Transverse colon (tissue), 4 donors: ENCODE data around the gene EFCAB8. TPM values are rescaled to one million over a fixed set of nuclear protein-coding genes. Genes with fewer than 3 reads are reported as not detected.

Source experiments
- DNase-seq: peaks from one replicate; pipeline ENCODE4 v3.0.0-alpha.2; 2019
- H3K27ac ChIP-seq, 4 donors: fragments of 200-600 bp; sonication (generic); 2 replicates each; pipeline ENCODE4 v1.5.1; 2016 to 2018; ENCODE audit warnings: inconsistent platforms in 4 of 4
- H3K27me3 ChIP-seq: fragments of 200-600 bp; sonication (generic); 2 replicates; pipeline ENCODE4 v1.5.1; 2017; ENCODE audit warnings: inconsistent platforms
- H3K36me3 ChIP-seq, 4 donors: fragments of 200-600 bp; sonication (generic); 2 replicates each; pipeline ENCODE4 v1.5.1; 2017 to 2019; ENCODE audit warnings: inconsistent platforms in 4 of 4
- H3K4me1 ChIP-seq, 4 donors: fragments of 200-600 bp; sonication (generic); 2 replicates each; pipeline ENCODE4 v1.5.1; 2017 to 2020; ENCODE audit warnings: inconsistent platforms in 4 of 4
- H3K4me3 ChIP-seq, 4 donors: fragments of 200-600 bp; sonication (generic); 1 replicate in 1 of 4; 2 replicates in 3 of 4; pipeline versions ENCODE4 v1.5.1 to v1.6.1; 2017 to 2019; ENCODE audit warnings: inconsistent platforms in 4 of 4
- H3K9me3 ChIP-seq, 2 donors: fragments of 200-600 bp; sonication (generic); 2 replicates each; pipeline ENCODE4 v1.5.1; 2017 to 2019; ENCODE audit warnings: inconsistent platforms in 2 of 2
- CTCF ChIP-seq, 5 experiments: fragments of 200-600 bp in 3 of 5; fragments of 450-650 bp in 2 of 5; sonication (generic) in 3 of 5; IDR thresholded peaks; 1 replicate in 2 of 5; 2 replicates in 3 of 5; pipeline ENCODE4 v1.5.1; 2016 to 2017; ENCODE audit warnings: antibody characterized with exemption in 5 of 5, inconsistent platforms in 3 of 5, mild to moderate bottlenecking in 2 of 5, moderate library complexity in 1 of 5
- EP300 ChIP-seq: sonication (generic); formaldehyde crosslinking; IDR thresholded peaks from one replicate; pipeline ENCODE4 v1.6.1; 2017; ENCODE audit warnings: antibody characterized with exemption, low read depth
- POLR2A ChIP-seq: fragments of 450-650 bp; IDR thresholded peaks from one replicate; pipeline ENCODE4 v1.6.1; 2016; ENCODE audit warnings: antibody characterized with exemption, mild to moderate bottlenecking, moderate library complexity
- POLR2AphosphoS5 ChIP-seq, 3 donors: sonication (generic); formaldehyde crosslinking; IDR thresholded peaks; one replicate each; pipeline ENCODE4 v1.6.1; 2016; ENCODE audit warnings: antibody characterized with exemption in 3 of 3
- WGBS, 2 donors: methylation state at CpG; one replicate each; pipeline ENCODE4 v1.1.5; 2018; ENCODE audit warnings: low coverage in 1 of 2; 5-methylcytosine and 5-hydroxymethylcytosine counted together
- in situ Hi-C, 4 donors: fragments of 200-750 bp; cut with MboI; loops; one replicate each; pipeline versions ENCODE4 v1.15.0 to v1.15.1; 2017; ENCODE audit warnings: low sequenced_read_pairs in 3 of 4, low pct_ligation_motif_present in 1 of 4, low pct_unique_long_range_greater_than_20kb in 1 of 4
- intact Hi-C: fragments of 100-400 bp; cut with DNase I; formaldehyde crosslinking; loops from one replicate; pipeline ENCODE4 v1.15.1; 2023; ENCODE audit warnings: low total_unique reads
- total RNA-seq, 4 donors: library from RNA; depleted of rRNA; stranded (reverse); fragments of >200 nt; gene quantifications; one replicate each; pipeline ENCODE4 v1.1.0, GENCODE V29; 2016

The EFCAB8 gene
- total RNA-seq, 4 donors from 2014 or later: 0.14 TPM; not detected in 3

GRCh38 chr20:32837157-32837556, 21.6 kb upstream of the EFCAB8 start:
- Histone ChIP-seq H3K27me3 (no peaks in the 10 kb centered on the region), H3K36me3 (peaks cover 0 to 68% (median 27%) of the 10 kb centered on the region in 4 donors), H3K4me3 (no peak overlapping the region), H3K9me3 (no peaks in the 10 kb centered on the region), H3K27ac (no peak overlapping the region), H3K4me1 (peaks cover 0 to 7% (median 0%) of the 10 kb centered on the region in 4 donors)
- no peak for DNase-seq
- in situ Hi-C loops (no loop called here), intact Hi-C loops (no loop called here)
- WGBS, 2 donors: 48% methylated on average over 1 of the region's 1 CpG; no CpG with 5 or more reads in 1 of the 2 donors
- TF ChIP-seq EP300: no peak
- TF ChIP-seq POLR2AphosphoS5 (IDR thresholded peaks at IDR 0.05): no peak
- no peak for TF ChIP-seq CTCF (IDR thresholded peaks at IDR 0.05)

- in situ Hi-C loops (no loop called here), intact Hi-C loops (no loop called here)
- Histone ChIP-seq H3K36me3 (peaks cover 0 to 56% (median 21%) of the 10 kb centered on the region in 4 donors), H3K9me3 (no peaks in the 10 kb centered on the region), H3K4me1 (no peaks in the 10 kb centered on the region), H3K27ac (no peak overlapping the region), H3K4me3 (no peak overlapping the region), H3K27me3 (no peaks in the 10 kb centered on the region)
- TF ChIP-seq POLR2A (no peak), CTCF (IDR thresholded peaks at IDR 0.05) (no peak)
- WGBS, 2 donors: 84% methylated on average over 17 of the region's 17 CpGs; no CpG with 5 or more reads in 1 of the 2 donors
- no peak for DNase-seq
Observed at GRCh38 chr20:32839227-32839981, 19.3 kb upstream of the EFCAB8 start.

- in situ Hi-C loops (no loop called here), intact Hi-C loops (no loop called here)
Observed at GRCh38 chr20:32839982-32840285, 18.8 kb upstream of the EFCAB8 start.

GRCh38 chr20:32841174-32841573, 17.5 kb upstream of the EFCAB8 start:
- H3K27me3 ChIP-seq: no peaks in the 10 kb centered on the region
- in situ Hi-C loops: no loop called here
- H3K4me1 ChIP-seq: peaks cover 0 to 8% (median 0%) of the 10 kb centered on the region in 4 donors
- intact Hi-C loops: no loop called here
- no peak for DNase-seq
- no peak for TF ChIP-seq CTCF (IDR thresholded peaks at IDR 0.05)
- no peak for TF ChIP-seq POLR2AphosphoS5 (IDR thresholded peaks at IDR 0.05)
- no peak for TF ChIP-seq POLR2A
- TF ChIP-seq EP300: no peak
- H3K36me3 ChIP-seq: peaks cover 0 to 45% (median 20%) of the 10 kb centered on the region in 4 donors
- no peaks in the 10 kb centered on the region for H3K9me3 ChIP-seq
- H3K27ac ChIP-seq: no peak overlapping the region
- 71 to 80% methylated on average over 6 to 9 of the region's 9 CpGs for WGBS, 2 donors
- H3K4me3 ChIP-seq: no peak overlapping the region

More at GRCh38 chr20:32839982-32840285, 18.8 kb upstream of the EFCAB8 start:
- no peak overlapping the region for H3K27ac ChIP-seq
- peaks cover 0 to 50% (median 20%) of the 10 kb centered on the region in 4 donors for H3K36me3 ChIP-seq
- TF ChIP-seq POLR2AphosphoS5 (IDR thresholded peaks at IDR 0.05): no peak
- no peak for TF ChIP-seq EP300
- TF ChIP-seq POLR2A: no peak
- no peak for TF ChIP-seq CTCF (IDR thresholded peaks at IDR 0.05)
- DNase-seq: no peak
- no peaks in the 10 kb centered on the region for H3K9me3 ChIP-seq
- no peaks in the 10 kb centered on the region for H3K27me3 ChIP-seq
- no peaks in the 10 kb centered on the region for H3K4me1 ChIP-seq
- no peak overlapping the region for H3K4me3 ChIP-seq
- 79 to 100% methylated on average over 1 to 4 of the region's 4 CpGs for WGBS, 2 donors
